Measurements from ENCODE around the gene C1orf53. TPM values are rescaled to one million over a fixed set of nuclear protein-coding genes. Genes with fewer than 3 reads are reported as not detected.

C1orf53 gene
- total RNA-seq, 4 donors from 2014 or later = 0.83 to 10.2 (median 2.9) TPM

DNA sequence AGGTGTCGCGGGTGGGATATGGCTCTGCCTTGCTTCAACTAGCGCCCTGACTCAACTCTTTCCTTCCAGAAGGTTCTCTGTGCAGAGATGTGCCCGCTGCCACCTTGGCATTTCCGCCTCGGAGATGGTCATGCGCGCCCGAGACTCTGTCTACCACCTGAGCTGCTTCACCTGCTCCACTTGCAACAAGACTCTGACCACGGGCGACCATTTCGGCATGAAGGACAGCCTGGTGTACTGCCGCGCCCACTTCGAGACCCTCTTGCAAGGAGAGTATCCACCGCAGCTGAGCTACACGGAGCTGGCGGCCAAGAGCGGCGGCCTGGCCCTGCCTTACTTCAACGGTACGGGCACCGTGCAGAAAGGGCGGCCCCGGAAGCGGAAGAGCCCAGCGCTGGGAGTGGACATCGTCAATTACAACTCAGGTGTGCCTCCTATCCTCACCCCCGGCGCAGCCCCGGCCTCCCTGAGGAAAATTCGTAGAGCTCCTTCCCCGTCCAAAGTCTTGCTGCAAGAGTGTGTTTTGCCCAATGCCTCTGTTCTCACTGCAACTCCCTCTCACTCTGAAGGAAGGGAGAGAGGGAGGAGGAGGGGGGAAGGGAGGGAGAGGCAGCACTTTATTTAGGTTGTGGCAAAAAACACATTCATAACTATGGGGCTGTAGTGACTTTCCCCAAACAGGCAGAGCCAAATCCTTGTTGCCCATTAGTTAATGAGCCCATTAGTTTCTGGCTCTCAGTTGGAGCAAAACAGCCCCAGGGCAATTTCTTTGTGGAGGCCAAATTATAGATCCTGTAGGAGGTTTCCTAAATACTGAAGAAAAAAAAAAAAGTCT lies 19.0 kb downstream of the C1orf53 start:
- intact Hi-C loops (cut with DNase I; ENCODE audit: low total_unique reads) = no loop called here
- peak in 1 of 2 donors; percentile 83 for DNase-seq (ENCODE audit: low spot score in 2 of 2)
- TF ChIP-seq, protein P1, sequence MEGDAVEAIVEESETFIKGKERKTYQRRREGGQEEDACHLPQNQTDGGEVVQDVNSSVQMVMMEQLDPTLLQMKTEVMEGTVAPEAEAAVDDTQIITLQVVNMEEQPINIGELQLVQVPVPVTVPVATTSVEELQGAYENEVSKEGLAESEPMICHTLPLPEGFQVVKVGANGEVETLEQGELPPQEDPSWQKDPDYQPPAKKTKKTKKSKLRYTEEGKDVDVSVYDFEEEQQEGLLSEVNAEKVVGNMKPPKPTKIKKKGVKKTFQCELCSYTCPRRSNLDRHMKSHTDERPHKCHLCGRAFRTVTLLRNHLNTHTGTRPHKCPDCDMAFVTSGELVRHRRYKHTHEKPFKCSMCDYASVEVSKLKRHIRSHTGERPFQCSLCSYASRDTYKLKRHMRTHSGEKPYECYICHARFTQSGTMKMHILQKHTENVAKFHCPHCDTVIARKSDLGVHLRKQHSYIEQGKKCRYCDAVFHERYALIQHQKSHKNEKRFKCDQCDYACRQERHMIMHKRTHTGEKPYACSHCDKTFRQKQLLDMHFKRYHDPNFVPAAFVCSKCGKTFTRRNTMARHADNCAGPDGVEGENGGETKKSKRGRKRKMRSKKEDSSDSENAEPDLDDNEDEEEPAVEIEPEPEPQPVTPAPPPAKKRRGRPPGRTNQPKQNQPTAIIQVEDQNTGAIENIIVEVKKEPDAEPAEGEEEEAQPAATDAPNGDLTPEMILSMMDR (IDR thresholded peaks at IDR 0.05) = no peak
- no peak for TF ChIP-seq POLR2A (IDR thresholded peaks at IDR 0.05)
- no peak overlapping the region for H3K4me3 ChIP-seq (ENCODE audit: low read depth, poor library complexity, severe bottlenecking)
- 22 to 32% methylated on average over 27 to 33 of the region's 33 CpGs for WGBS, 2 donors

DNA sequence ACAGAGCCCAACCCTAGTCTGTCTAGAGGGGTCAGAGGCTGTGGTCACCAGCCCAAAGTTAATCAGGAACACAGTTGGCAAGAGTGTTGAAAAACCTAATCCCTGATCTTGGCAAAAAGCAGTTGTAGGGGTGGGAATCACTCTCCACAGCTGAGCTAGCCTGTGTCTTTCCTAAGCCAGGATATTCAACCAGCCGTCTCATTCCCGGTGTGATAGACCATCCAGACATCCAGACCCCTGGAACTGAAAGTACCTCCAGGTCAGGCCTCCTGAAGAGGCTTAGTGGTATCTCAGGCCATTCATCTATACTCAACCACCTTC lies 19.6 kb downstream of the C1orf53 start:
- TF ChIP-seq, protein P1 (IDR thresholded peaks at IDR 0.05) = no peak
- no peak for TF ChIP-seq POLR2A (IDR thresholded peaks at IDR 0.05)
- DNase-seq (ENCODE audit: low spot score in 2 of 2) = no peak
- H3K4me3 ChIP-seq (ENCODE audit: low read depth, poor library complexity, severe bottlenecking) = no peak overlapping the region
- intact Hi-C loops (cut with DNase I; ENCODE audit: low total_unique reads) = no loop called here
- WGBS, 2 donors = 70 to 94% methylated on average over 2 of the region's 2 CpGs

DNA sequence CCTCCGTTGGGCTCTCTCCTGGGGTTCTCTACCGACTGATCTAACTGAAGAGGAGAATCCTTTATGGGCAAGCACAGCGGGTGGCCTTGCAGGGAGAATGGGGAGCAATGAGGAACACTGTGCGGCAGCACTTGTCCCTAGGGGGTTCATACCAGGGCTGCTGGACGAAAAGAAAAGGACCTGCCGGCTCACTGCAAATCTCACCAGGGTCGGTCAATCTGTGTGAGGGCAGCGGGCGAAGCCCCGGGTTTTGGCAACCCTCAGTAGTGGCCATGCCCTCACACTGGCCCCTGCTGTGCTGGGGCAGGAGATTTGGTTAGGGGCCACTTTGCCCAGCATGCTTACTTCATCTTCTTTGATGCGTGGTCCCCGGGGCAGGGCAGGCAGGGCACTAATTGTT lies 20.6 kb downstream of the C1orf53 start:
- H3K4me3 ChIP-seq (ENCODE audit: low read depth, poor library complexity, severe bottlenecking) = no peak overlapping the region
- TF ChIP-seq, protein P1 (IDR thresholded peaks at IDR 0.05) = no peak
- TF ChIP-seq POLR2A (IDR thresholded peaks at IDR 0.05) = no peak
- no peak for DNase-seq (ENCODE audit: low spot score in 2 of 2)
- intact Hi-C loops (cut with DNase I; ENCODE audit: low total_unique reads) = no loop called here
- WGBS, 2 donors = 80 to 83% methylated on average over 11 to 12 of the region's 12 CpGs

DNA sequence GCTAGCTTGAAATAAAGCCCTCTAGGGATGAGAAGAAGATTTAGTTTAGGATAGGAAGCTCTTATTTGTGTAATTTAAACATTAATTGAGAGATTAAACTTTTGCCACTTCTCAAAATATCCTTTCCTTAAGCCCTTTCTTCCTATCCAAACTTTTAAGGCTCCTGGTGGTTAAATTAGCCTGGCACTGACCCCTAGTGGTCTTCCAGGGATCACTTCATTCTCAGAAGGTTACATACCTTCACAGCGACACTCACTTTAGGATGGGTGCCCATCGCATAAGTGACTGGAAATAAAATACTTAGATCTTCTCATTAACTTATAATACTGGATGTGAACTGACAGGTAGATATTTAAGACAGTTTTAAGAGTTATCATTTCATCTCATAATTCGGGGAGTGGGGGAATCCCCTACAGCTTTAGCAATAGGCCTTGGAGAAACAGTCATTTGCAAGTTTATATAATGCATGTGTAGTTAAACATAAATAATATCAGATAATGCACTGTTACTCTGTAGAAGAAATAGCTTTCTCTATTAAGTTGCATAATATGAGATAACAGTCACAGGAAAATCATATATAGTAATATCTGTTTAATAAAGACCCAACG lies 22.2 kb downstream of the C1orf53 start:
- no peak overlapping the region for H3K4me3 ChIP-seq (ENCODE audit: low read depth, poor library complexity, severe bottlenecking)
- no peak for DNase-seq (ENCODE audit: low spot score in 2 of 2)
- intact Hi-C loops (cut with DNase I; ENCODE audit: low total_unique reads) = no loop called here
- TF ChIP-seq, protein P1 (IDR thresholded peaks at IDR 0.05) = no peak
- no peak for TF ChIP-seq POLR2A (IDR thresholded peaks at IDR 0.05)
- WGBS, 2 donors = 8 to 39% methylated on average over 2 to 4 of the region's 4 CpGs

DNA sequence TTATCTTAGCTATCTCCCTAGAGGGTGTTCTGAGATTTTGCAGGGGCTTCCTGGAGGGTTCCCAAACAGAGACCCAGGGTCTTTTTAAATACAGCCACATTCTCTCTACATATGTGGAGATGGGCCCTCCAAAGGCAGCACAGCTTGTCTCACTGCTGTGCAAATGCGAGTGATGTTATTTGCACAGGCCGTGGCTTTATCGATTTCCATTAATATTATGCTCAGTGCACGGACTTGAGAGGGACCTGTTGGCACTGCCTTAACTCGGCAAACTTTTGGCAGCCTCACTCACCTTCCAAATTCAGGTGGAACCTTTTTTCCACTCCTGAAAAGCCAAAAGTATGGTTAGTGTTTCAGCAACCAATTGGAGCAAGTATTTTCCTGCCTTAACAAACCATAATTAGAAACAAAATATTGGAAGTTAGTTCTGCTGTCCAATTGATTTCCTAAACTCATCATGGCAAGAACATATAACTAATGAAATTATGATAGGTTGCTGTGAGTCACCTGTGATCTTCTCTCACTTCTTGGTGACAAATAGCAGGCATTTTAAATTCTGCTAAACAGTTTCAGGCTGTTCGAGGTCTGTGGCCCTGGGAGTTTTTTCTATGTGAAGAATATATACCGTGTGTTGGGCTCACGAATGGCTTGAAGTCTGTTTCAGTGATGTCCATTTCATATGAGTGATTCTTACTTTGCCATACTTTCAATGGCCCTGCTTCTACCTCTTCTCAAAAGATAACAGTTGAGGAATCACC lies 25.7 kb downstream of the C1orf53 start:
- TF ChIP-seq, protein P1 (IDR thresholded peaks at IDR 0.05) = no peak
- no peak for TF ChIP-seq POLR2A (IDR thresholded peaks at IDR 0.05)
- intact Hi-C loops (cut with DNase I; ENCODE audit: low total_unique reads) = no loop called here
- WGBS, 2 donors = 90 to 92% methylated on average over 8 of the region's 8 CpGs
- DNase-seq (ENCODE audit: low spot score in 2 of 2) = no peak
- H3K4me3 ChIP-seq (ENCODE audit: low read depth, poor library complexity, severe bottlenecking) = no peak overlapping the region
